GM19438 (cell line): ENCODE data around the gene PFKM.

Source experiments
- ATAC-seq: cut with Tn5 transposase; IDR thresholded peaks from one replicate; pipeline ENCODE4 v1.9.1; 2021; ENCODE audit warnings: low read depth; ENCODE audit not compliant: unreplicated experiment

Gene PFKM

DNA sequence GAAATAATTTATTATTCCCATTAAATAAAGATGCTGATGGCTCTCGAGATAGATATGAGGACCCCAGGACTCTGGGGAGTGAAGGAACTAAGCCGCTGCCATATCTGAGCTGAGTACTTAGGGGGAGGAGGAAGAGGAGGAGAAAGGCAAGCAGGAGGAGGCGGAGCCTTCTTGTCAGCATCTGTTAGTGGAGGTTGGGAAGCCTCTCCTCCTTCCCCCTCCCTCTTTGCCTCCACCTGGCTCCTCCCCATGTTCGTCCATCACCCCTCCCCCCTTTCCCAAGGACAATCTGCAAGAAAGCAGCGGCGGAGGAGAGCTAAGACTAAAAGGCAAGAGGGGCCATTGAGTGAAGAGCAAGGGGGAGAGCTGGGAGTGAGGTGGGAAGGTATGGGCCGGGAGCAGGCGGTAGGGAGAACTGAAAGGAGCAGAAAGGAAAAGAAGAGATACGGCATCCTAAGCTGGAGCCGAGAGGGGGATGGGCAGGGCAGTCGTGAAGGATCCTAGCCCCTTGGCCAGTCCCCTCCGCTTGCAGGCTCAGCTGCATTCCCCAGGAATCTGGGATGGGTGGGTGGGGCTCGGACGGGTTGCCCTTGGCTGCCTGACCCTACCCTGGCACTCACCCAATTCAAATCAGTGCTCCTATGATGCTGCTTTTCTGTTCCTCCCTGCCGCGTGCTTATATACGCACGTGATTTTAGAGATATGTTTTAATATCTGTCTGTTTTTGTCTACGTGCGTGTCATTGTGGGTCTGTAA is at the start of gene PFKM:
Gene PFKM, plus strand, starts transcription at position 287 of the 756 bp plus-strand sequence. CDS start 3,411 bp downstream, outside the sequence.
- peak; percentile 100 for ATAC-seq

DNA sequence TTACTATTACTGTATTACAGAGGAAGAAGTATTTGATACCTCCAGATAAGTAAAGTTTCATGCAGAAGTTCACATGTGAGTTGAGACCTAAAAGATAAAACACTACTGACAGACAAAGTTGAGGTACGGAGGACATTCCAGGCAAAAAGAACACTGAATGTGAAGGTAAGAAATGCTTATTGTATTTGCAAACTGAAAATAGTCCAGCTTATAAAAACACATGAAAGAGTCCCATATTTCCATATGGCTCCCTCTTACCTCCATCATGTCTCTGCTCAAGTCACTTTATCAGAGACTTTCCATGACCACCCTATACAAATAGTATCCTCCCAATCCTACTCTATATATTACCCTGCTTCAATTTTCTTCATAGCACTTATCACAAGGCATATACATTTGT is 49.1 kb upstream of the PFKM start:
- ATAC-seq: no peak

DNA sequence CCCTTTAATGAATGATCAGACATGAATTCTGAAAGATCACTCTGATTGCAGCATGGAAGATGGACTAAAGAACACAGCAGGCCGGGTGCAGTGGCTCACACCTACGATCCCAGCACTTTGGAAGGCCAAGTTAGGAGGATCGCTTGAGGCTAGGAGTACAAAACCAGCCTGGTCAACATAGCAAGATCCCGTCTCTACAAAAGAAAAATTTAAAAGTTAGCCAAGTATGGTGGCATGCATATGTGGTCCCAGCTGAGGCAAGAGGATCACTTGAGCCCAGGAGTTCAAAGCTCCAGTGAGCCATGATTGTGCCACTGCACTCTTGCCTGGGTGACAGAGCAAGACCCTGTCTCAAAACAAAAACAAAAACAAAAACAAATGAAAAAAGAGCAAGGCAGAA is 48.4 kb upstream of the PFKM start:
- ATAC-seq: no peak

DNA sequence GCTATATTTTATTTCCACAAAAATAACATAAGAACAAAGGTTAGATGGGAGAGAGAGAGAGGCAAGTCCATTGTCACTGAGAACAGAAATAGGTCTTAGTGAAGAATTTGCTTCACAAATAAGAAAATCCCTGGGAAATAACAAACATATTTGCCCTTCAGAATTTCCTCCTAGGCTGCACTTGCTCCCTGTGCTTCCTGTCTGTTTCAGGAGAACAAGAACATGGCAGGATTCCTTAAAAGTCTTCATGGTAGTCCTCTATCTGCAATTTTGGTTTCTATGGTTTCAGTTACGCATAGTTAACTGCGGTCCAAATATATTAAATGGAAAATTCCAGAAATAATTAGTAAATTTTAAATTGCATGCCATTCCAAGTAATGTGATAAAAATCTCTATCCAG is 47.4 kb upstream of the PFKM start:
- no peak for ATAC-seq

DNA sequence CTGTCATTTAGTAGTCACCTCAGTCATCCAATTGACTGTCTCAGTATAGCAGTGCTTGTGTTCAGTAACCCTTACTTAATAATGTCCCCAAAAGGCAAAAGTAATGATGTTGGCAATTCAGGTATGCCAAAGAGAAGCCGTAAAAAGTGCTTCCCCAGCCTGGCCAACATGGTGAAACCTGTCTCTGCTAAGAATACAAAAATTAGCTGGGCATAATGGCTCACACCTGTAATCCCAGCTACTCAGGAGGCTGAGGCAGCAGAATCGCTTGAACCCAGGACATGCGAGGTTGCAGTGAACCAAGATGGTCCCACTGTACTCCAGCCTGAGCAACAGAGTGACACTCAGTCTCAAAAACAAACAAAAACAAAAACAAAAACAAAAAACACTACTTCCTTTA is 46.9 kb upstream of the PFKM start:
- ATAC-seq: no peak

DNA sequence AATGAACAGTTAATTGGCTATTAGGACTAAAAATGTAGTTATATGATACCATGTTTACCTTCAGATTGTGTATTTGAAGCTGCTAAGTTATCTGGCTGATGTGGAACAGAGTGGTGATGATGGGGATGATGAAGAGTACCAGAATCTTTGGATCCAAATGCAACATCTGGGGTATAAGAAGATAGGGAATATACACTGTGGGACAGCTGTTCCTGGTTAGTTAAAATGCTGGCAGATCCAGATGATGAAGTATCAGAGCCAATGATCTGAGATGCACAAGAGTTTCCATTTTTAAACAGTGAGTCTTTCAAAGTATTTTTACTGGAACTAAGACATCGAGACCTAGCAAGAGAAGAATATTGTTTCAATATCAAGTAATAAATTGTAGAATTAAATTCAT is 44.9 kb upstream of the PFKM start:
- no peak for ATAC-seq

DNA sequence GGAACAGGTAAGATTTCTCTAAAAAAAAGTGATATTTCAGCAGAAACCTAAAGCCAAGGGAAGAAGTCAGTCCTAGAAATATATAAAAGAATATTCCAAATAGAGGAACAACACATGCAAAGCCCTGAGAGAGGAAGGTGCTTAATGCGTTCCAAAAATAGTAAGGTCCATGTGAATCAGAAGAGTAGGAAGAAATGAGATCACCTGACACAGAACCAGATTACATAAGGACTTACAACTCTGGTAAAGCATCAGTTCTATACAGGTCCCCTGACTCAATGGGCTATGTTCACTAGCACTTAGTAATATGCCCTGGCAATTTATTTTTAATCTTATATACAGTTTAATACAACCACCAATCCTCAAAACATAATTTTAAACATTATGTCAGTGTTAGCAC is 43.3 kb upstream of the PFKM start:
- no peak for ATAC-seq

DNA sequence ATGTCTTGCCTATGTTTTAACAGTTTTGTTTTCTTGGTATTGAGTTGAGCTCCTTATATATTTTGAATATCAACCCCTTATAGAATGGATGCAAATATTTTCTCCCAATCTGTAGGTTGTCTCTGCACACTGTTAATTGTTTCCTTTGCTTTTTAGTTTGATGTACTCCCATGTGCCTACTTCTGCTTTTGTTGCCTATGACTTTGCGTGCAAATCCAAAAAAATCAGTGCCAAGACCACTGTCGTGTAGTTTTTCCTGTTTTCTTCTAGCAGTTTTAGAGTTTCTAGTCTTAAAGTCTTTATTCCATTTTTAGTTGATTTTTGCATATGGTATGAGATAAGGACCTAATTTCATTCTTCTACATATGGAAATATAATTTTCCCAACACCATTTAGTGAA is 42.1 kb upstream of the PFKM start:
- no peak for ATAC-seq

DNA sequence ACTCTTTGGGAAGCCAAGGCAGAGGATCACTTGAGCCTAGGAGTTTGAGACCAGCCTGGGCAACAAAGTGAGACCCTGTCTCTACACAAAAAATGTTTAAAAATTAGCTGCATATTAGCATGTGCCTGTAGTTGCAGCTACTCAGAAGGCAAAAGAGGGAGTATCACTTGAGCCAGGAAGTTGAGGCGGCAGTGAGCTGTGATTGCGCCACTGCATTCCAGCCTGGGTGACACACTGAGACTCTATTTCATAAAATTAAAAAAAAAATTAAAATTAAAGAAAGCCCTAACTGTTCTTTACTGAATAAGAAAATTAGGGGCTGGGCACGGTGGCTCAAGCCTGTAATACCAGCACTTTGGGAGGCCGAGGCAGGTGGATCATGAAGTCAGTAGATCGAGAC is 40.3 kb upstream of the PFKM start:
- no peak for ATAC-seq

DNA sequence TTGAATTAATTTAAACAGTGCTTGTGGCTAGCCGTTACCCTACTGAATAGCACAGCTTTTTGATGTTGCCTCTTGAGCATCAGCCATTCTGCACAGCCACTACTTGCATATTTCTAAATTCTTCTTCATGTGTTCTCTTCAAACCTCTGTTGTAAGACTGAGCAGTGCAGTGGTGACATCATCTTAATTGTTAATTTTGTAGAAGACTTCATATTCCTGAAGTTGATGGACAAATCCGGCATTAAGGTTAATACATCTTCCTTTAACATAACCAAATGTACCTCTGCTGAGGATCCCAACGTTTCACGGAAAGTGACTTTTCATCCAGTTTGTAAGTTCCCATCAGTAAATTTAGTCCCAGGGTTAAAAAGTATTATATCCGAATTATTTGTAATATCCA is 38.9 kb upstream of the PFKM start:
- ATAC-seq: no peak

DNA sequence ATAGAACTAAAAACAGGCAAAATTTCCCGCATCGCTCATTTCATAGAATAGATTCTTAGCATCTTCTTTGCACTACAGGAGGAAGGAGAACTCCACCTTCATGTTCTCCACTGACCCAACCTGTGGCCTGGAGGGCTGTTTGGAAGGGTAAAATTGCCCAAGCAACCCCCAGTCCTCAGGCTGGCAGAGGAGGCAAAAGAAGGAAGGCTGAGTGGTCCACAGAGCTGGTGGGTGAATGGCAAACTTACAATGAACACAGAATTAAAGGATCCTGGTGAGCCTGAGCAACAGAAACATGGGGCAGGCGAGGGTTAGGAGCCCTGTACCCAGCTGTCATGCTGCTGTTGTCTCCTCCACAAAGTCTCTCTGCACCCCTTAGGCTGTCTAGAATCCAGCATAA is 38.3 kb upstream of the PFKM start:
- ATAC-seq: no peak

DNA sequence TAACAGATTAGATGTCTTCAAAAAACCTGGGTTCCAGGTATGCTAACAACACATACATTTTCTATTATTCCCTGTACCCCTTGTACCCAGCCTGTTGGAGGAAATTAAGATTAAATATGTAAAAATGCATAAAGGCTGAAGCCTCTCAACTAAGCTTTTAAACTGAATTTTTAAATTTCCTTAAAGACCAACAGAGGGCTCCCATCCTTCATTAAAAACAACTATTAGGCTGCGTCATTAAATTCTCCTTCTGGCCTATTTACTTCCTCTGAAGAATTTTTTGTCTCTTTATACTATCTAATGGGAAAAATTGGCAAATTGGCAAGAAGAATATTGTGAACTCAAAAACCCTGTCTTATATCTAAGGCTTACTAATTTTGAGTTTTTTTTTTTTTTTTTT is 35.1 kb upstream of the PFKM start:
- ATAC-seq: no peak

DNA sequence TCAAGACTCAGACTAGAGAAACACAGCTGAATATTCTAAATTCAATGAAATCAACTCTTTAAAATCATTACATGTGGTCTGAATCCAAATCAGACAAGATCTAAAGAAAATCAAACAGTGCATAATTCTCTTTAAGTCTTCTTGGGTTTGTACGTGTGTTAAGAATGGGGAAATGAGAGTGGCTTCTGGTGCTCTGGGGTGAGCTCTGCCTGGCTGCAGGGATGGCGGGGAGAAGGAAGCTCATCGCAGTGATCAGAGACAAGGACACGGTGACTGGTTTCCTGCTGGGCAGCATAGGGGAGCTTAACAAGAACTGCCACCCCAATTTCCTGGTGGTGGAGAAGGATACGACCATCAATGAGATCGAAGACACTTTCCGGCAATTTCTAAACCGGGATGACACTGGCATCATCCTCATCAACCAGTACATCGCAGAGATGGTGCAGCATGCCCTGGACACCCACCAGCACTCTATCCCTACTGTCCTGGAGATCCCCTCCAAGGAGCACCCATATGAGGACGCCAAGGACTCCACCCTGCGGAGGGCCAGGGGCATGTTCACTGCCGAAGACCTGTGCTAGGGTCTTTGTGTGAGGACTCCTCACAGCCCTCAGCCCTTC is 34.2 kb upstream of the PFKM start:
- no peak for ATAC-seq

DNA sequence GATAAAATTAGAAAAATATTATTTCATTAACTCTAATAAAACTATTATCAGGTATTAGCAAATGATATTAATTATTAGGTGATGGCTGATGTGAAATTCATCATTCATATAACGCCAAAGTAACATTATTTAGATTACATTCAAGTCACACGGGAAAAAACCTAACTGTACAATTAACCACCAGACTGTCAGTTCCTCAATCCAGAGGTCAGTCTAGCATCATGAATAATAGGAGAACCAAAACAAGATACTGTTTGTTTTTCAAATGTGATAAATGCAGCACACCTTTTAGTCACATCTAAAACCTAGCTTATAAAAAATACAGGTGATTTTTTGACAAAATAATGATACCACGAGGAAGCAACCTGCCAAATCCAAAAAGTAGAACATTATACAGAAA is 32.8 kb upstream of the PFKM start:
- ATAC-seq: no peak

DNA sequence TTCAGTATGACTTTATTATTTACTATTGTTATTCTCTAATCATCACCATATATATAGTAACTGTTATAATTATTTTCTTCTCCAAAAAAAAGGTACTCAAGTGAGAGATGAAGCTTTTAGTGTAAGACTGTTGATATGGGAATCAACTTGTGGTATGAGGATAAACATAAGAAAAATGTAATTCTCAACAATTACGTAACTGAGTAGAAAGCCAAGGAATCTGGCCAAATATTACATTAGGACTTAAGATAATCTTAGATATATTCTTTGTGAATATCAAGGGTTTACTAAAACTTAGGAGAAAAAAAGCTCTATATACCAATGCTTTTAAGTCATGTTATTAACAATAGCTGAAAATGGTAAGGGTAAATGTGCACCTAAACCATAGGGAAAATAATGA is 26.6 kb upstream of the PFKM start:
- ATAC-seq: no peak

DNA sequence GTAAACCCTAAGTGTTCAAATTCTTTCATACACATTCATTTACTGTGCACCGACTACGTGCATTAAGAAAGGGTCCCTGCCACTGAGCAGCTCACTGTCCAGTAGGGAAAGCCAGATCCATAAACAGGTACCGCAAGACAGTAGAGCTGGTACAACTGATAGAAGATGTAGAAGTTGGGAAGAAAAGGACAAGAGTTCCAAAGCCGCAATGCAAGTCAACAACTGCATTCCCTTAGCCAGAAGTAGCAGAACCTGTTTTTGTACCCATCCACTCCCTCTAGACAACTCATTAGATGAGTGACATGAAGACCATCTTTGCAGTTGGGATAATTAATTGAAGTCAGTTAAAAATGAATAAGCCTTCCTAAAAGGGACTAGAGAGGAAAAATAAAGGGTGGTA is 14.6 kb upstream of the PFKM start:
- no peak for ATAC-seq

DNA sequence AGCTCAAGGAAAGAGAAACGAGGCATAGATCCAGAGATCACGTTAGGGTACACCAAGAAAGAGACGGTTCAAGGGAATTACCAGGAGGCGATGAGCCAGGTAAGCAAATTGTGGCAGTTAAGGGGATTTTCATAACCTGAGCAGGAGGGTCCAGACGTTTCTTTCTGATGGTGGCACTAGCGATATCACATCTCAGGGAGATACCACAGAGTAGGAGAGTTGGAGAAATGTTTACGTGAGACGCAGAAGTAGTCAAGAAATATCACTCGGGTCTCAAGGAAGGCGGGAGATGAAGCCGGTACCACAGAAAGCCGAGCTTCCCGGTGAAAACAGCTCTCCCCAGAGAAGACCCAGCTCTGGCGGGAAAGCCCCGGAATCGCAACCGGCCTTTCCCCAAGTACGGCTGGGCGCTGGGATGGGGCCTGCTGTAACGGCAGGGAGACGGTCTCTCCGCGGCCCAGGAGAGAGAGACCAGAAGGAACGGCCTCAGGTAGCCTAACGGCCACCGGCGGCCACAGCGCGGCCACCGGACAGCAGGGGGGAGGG is 13.8 kb upstream of the PFKM start:
- peak; percentile 29 for ATAC-seq

DNA sequence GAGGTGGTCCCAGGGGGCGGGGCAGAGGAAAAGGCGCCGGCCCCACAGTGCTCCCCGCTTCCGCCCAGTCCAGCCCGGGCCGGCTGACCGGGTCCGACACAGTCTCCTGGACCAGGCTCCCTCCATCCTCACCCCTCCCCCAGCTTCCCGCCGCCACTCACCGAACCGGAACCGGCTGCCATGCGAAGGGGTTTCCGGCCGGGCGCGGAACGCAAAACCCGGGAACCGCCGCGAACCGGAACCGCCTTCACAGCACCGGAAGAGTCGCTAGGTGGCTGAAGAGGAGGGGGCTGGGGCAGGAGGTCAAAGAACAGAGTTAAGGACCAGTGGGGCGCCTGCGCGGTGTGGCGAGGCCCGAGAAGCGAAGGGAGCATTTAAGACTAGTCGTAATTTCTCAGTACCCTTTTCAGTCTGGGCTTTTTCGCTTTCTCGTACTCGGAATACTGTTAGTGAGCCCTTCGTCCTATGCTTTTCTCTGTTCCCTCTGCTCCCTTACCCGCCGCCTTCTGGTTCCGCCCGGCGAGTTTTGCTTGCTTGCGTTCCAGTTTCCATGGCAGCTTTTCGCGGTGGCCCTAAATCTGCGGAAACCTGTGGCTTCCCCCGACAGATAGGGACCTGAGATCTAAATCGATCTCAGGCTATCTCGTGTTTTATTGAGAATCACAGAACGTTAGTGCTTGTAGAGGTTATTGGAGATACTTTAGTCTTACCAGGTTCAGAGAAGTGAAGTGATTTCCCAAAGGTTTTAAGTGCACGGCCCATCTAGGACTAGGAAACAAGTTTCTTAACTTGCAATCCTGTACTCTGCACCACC is 13.1 kb upstream of the PFKM start, which contains the start of gene SENP1:
Gene SENP1, minus strand, starts transcription at position 213 of the 814 bp plus-strand sequence. CDS start 4,607 bp downstream, outside the sequence.
- ATAC-seq: peak; percentile 73

DNA sequence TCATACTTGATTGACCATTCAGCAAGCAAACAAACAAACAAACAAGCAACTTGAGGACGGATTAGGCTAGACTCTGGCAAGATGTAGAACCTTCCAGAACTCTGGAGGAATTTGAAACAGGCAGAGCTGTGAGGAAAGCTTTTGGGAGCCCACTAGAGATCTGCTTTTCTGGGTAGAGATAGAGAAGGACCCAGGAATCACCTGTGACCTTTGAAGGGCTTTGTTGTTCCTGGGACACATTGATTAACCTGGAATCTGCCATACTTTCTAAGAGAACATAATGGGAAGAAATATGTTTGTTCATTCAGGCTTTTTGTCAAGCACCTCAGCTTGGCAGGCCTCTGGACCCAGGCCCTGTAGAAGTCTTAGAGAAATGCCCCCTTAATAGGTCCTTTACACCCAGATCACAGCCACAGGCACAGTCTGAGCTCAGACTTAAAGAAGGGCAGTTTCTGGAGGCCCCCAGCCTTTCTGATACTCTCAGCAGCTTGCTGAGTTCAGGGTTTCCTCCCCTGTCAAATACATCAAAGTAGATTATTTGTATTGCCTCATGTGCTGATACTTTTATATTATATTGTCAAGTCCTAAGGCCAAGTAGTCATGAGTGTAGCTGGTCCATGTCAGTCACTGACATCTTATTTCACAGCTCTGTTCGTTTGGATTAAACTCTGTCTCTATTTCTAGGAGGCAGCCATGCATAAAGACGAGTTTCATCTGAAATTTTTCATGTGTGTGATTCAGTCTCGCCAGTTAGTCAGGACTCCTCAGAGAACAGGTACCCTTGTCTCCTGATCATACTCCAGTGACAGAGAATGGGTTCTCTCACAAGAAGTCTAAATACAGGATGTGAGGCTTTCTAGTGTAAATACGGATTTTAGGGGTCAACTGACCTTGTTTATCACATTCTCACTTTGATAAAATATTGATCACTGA is 12.2 kb upstream of the PFKM start:
- no peak for ATAC-seq

DNA sequence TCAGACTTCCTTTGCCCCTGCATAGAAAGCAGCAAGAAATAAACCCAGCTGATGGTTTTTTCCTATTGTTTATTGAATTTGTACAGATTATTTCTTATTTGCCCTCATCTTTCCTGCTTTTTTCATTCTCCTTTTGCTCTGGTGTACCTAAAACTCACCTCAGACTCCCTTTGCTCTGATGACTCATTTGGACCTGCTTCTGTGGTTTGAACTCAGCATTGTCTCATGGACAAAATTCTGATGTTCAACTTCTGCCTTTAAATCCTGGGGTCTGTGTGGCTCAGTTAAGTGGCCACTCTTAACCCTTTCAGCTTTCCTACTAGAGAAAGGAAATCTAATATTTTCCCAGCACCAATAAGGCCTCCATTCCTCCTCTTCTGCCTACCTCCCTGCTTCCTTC is 9.7 kb upstream of the PFKM start:
- no peak for ATAC-seq
